ENCODE measurements around the gene TBC1D22A.

TBC1D22A gene

GRCh38 chr22:46953968-46954765, 191.7 kb downstream of the TBC1D22A start:
- DNase-seq (ENCODE audit: low read depth in 2 of 2, low spot score in 1 of 2) = no peak

- no peak for DNase-seq (ENCODE audit: low read depth in 2 of 2, low spot score in 1 of 2)
These were observed 192.3 kb downstream of the TBC1D22A start for GRCh38 chr22:46954781-46955180.

- DNase-seq (ENCODE audit: low read depth in 2 of 2, low spot score in 1 of 2) = no peak
These were observed 194.2 kb downstream of the TBC1D22A start for GRCh38 chr22:46956498-46957215.

GRCh38 chr22:46957521-46957920, 195.1 kb downstream of the TBC1D22A start:
- no peak for DNase-seq (ENCODE audit: low read depth in 2 of 2, low spot score in 1 of 2)

GRCh38 chr22:46958191-46958590, 195.7 kb downstream of the TBC1D22A start:
- DNase-seq (ENCODE audit: low read depth in 2 of 2, low spot score in 1 of 2) = no peak

GRCh38 chr22:46958658-46959057, 196.2 kb downstream of the TBC1D22A start:
- DNase-seq (ENCODE audit: low read depth in 2 of 2, low spot score in 1 of 2) = no peak

GRCh38 chr22:46959369-46959768, 196.9 kb downstream of the TBC1D22A start:
- DNase-seq (ENCODE audit: low read depth in 2 of 2, low spot score in 1 of 2) = no peak

- DNase-seq (ENCODE audit: low read depth in 2 of 2, low spot score in 1 of 2) = no peak
These were observed 199.3 kb downstream of the TBC1D22A start for GRCh38 chr22:46961591-46962295.

GRCh38 chr22:46962406-46962805, 200.0 kb downstream of the TBC1D22A start:
- DNase-seq (ENCODE audit: low read depth in 2 of 2, low spot score in 1 of 2) = no peak

GRCh38 chr22:46963672-46964545, 201.5 kb downstream of the TBC1D22A start:
- no peak for DNase-seq (ENCODE audit: low read depth in 2 of 2, low spot score in 1 of 2)

GRCh38 chr22:46964773-46965550, 202.5 kb downstream of the TBC1D22A start:
- no peak for DNase-seq (ENCODE audit: low read depth in 2 of 2, low spot score in 1 of 2)

- DNase-seq (ENCODE audit: low read depth in 2 of 2, low spot score in 1 of 2) = no peak
These were observed 203.4 kb downstream of the TBC1D22A start for GRCh38 chr22:46965555-46966494.

- no peak for DNase-seq (ENCODE audit: low read depth in 2 of 2, low spot score in 1 of 2)
These were observed 204.0 kb downstream of the TBC1D22A start for GRCh38 chr22:46966495-46966845.

GRCh38 chr22:46966846-46967245, 204.4 kb downstream of the TBC1D22A start:
- DNase-seq (ENCODE audit: low read depth in 2 of 2, low spot score in 1 of 2) = no peak

- no peak for DNase-seq (ENCODE audit: low read depth in 2 of 2, low spot score in 1 of 2)
These were observed 205.3 kb downstream of the TBC1D22A start for GRCh38 chr22:46967445-46968358.

GRCh38 chr22:46968359-46968740, 205.9 kb downstream of the TBC1D22A start:
- no peak for DNase-seq (ENCODE audit: low read depth in 2 of 2, low spot score in 1 of 2)

- no peak for DNase-seq (ENCODE audit: low read depth in 2 of 2, low spot score in 1 of 2)
These were observed 206.4 kb downstream of the TBC1D22A start for GRCh38 chr22:46968848-46969247.

GRCh38 chr22:46969491-46969890, 207.0 kb downstream of the TBC1D22A start:
- no peak for DNase-seq (ENCODE audit: low read depth in 2 of 2, low spot score in 1 of 2)

Measured in stimulated activated CD8-positive, alpha-beta memory T cell treated with anti-CD3 and anti-CD28 coated beads, Interleukin-4, amount 100 ng/mL, for 1 hour (primary cell).